GM12892 (cell line): ENCODE results near the gene PIK3R6. TPM values are rescaled to one million over a fixed set of nuclear protein-coding genes. Genes with fewer than 3 reads are reported as not detected.

Experiments used
- DNase-seq: peaks from one replicate; pipeline ENCODE4 v3.0.0; 2011; ENCODE audit not compliant: insufficient read length
- FAIRE-seq: peaks from 2 replicates; lab custom pipeline; 2011; peaks lifted over from hg19 to GRCh38; lab: Jason Lieb, UNC
- POLR2A ChIP-seq: IDR thresholded peaks from 2 replicates; pipeline ENCODE4 v1.6.1; 2011; ENCODE audit warnings: low read depth, low read length, control low read depth
- POLR2AphosphoS5 ChIP-seq: IDR thresholded peaks from 2 replicates; pipeline ENCODE4 v1.6.1; 2011; ENCODE audit warnings: low read depth, low read length, control low read depth
- TAF1 ChIP-seq: IDR thresholded peaks from 2 replicates; pipeline ENCODE4 v1.6.1; 2011; ENCODE audit warnings: low read depth, mild to moderate bottlenecking, control low read depth, low read length, borderline replicate concordance
- polyA plus RNA-seq: library from polyadenylated mRNA; unstranded; fragments of >200 nt; gene quantifications from one replicate; pipeline ENCODE4 v1.2.1, GENCODE V29; 2012; ENCODE audit warnings: missing spikeins, inconsistent platforms; ENCODE audit not compliant: missing spikeins

PIK3R6 gene
- 81.7 TPM for polyA plus RNA-seq

GRCh38 chr17:8867361-8867981 lies at the start of gene PIK3R6:
TSS of gene PIK3R6 (minus strand) at chr17:8867674. CDS start at chr17:8849794, 17,880 bp downstream.
- TF ChIP-seq POLR2A, result peak; percentile 93
- peak; percentile 74; the same call in 1 of the 2 replicates for TF ChIP-seq TAF1
- TF ChIP-seq POLR2AphosphoS5, result peak; percentile 78
- DNase-seq (no peak), FAIRE-seq (peak; percentile 99)

GRCh38 chr17:8916466-8916865 lies 49.0 kb upstream of the PIK3R6 start:
- DNase-seq, result no peak
- FAIRE-seq, result peak; percentile 69

GRCh38 chr17:8914554-8914953 lies 47.1 kb upstream of the PIK3R6 start:
- DNase-seq (no peak), FAIRE-seq (no peak)
- TF ChIP-seq TAF1, result no peak
- TF ChIP-seq POLR2AphosphoS5, result no peak
- no peak; the same call in 1 of the 2 replicates for TF ChIP-seq POLR2A

More at GRCh38 chr17:8916466-8916865, 49.0 kb upstream of the PIK3R6 start:
- TF ChIP-seq POLR2AphosphoS5 (no peak), POLR2A (no peak), TAF1 (no peak)

GRCh38 chr17:8913879-8914278 lies 46.4 kb upstream of the PIK3R6 start:
- DNase-seq (no peak), FAIRE-seq (no peak)
- 0 out of 2 replicates have a peak, but pooled peaks have one; percentile 30 for TF ChIP-seq POLR2AphosphoS5
- peak; percentile 10; the same call in 1 of the 2 replicates for TF ChIP-seq POLR2A
- TF ChIP-seq TAF1, result no peak

- DNase-seq (no peak), FAIRE-seq (no peak)
- no peak for TF ChIP-seq POLR2A
- TF ChIP-seq POLR2AphosphoS5, result no peak; the same call in 1 of the 2 replicates
- no peak for TF ChIP-seq TAF1
These were observed 45.6 kb upstream of the PIK3R6 start for GRCh38 chr17:8913091-8913490.

- no peak for DNase-seq
- TF ChIP-seq POLR2AphosphoS5 (no peak), TAF1 (no peak), POLR2A (no peak)
- FAIRE-seq, result peak; percentile 73
These were observed 44.9 kb upstream of the PIK3R6 start for GRCh38 chr17:8912084-8912981.

- no peak for DNase-seq
- TF ChIP-seq TAF1 (no peak), POLR2AphosphoS5 (no peak), POLR2A (no peak)
- no peak for FAIRE-seq
These were observed 43.6 kb upstream of the PIK3R6 start for GRCh38 chr17:8910969-8911604.

- FAIRE-seq (peak; percentile 78), DNase-seq (no peak)
- TF ChIP-seq POLR2A (peak; percentile 41), TAF1 (no peak), POLR2AphosphoS5 (no peak)
These were observed 42.3 kb upstream of the PIK3R6 start for GRCh38 chr17:8909586-8910270.

- FAIRE-seq (no peak), DNase-seq (no peak)
- TF ChIP-seq TAF1 (no peak), POLR2A (no peak), POLR2AphosphoS5 (no peak)
These were observed 37.9 kb upstream of the PIK3R6 start for GRCh38 chr17:8905331-8905730.

- DNase-seq (no peak), FAIRE-seq (no peak)
- TF ChIP-seq POLR2AphosphoS5 (peak; percentile 34; the same call in 1 of the 2 replicates), POLR2A (no peak)
These were observed 37.2 kb upstream of the PIK3R6 start for GRCh38 chr17:8904686-8905085.

GRCh38 chr17:8904201-8904600 lies 36.7 kb upstream of the PIK3R6 start:
- TF ChIP-seq POLR2A, result no peak
- no peak for TF ChIP-seq POLR2AphosphoS5
- no peak for TF ChIP-seq TAF1
- FAIRE-seq (no peak), DNase-seq (no peak)
